ENCODE measurements around the gene TBCCD1. TPM values are rescaled to one million over a fixed set of nuclear protein-coding genes. Genes with fewer than 3 reads are reported as not detected.
"Not testable (repeated sequence)": the region's sequence is repeated elsewhere in the genome, so short reads cannot be mapped to it uniquely, and the experiment has no call there.

TBCCD1 gene
- total RNA-seq, 1 experiment from 2014 or later, result 21.4 TPM

DNA sequence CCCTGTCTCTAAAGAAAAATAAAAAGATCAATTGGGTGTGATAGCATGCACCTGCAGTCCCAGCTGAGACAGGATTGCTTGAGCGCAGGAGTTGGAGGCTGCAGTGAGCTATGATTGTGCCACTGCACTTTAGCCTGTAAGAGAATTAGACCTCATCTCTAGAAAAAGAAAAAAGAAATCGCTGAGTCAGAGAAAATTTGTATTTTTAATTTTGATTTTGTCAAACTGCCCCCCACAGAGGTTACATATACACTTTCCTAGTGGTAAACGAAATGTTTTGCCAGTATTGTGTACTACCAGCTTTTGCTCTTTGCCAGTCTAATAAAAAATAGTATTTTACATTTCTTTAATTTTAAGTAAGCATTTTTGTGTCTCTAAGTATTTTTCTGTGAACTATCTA, 17.6 kb downstream of the TBCCD1 start:
- DNase-seq (ENCODE audit: low spot score), result no peak

DNA sequence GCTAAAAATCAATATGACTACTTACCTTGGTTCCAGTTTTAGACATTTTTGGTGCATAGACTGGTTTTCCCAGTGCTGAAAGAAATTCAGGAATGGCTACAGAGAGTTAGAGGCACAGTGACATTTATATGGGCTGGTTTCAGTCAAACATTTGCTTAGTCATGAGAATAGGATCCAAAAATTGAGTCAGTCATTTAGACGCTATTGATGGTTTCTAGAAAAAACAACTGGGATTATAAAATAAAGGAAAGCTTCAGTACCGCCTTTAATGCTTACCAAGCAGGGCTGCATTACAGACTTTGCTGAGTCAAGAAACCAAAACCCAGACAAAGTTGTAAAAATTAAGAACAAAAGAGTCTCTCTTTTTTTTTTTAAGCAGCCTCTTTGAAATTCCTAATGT, 22.9 kb downstream of the TBCCD1 start, which contains the start of gene CRYGS:
Gene CRYGS, minus strand, starts transcription at position 100 of the 400 bp plus-strand sequence. Its CDS starts 54 bp downstream, at position 46.
- DNase-seq (ENCODE audit: low spot score), result no peak

GRCh38 chr3:186540835-186541226, 26.3 kb downstream of the TBCCD1 start:
- no peak for DNase-seq (ENCODE audit: low spot score)

GRCh38 chr3:186540221-186540834, 26.8 kb downstream of the TBCCD1 start:
- peak; percentile 75 for DNase-seq (ENCODE audit: low spot score)

GRCh38 chr3:186538779-186539178, 28.4 kb downstream of the TBCCD1 start:
- no peak for DNase-seq (ENCODE audit: low spot score)

DNA sequence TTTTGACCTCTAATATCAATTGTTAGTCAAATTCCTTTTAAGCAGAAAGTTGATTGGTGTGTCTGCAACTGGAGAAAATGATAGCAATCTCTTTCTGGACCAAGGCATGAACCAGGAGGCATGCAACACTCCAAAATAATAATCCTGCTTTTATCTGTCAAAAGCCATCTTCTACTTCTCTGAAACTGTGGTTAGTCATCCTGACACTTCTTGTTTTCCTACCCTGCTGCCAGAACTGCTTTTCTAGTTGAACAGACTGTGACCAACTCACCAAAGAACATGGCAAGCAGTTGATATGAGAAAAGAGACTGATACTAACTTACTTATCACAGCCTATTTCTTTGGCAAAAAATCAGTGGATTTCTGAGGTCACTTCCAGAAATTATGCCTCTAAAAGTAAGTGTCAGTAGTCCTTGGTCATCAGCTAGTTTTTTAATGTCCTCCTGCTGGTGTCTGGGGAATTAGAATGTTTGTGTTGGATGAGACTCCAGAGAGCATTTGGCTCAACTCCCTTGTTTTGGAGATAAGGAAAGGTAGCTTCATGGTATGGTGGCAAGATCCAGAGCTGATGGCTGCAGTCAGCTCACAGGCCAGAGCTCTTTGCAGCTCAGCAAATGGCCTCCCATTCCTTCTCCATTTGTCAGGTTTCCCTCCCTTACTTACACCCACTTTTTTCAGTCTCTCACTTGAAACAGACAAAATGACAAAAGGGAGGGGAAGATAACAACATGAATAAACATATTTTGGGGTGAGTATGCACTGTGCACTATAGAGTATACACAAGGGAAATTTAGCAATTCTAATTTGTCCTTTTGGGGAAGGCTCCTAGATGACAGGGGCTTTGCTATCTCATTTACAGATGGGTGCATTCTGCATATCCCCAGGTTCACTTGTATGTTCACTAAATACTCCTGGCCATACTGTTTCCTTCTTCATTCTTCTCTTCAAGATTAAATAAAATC, 30.0 kb downstream of the TBCCD1 start:
- no peak for DNase-seq (ENCODE audit: low spot score)

DNA sequence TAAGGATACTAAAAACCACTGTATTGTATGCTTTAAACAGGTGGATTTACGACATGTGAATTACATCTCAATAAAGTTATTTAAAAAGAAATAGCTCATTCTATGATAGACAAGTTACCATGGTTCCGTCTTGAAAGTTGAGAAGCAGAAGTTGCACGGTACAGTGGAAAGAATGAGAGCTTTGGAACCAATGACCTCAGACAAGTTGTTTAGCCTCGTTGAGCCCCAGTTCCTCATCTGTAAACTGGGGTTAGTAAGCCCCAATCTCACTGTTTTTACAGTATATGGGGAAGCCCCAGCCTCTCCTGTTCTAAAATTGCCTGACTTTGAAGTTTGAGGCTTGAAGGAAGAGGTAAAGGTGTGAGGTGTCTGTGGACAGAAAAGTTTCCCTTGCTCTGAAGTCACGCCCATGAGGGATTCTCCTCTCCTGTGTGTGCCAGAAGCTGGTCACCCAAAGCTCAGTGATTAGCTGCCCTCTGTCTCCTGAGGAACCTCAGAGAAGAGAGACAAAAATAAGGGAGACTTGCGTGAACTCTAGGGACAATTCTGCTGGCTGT, 32.9 kb downstream of the TBCCD1 start:
- no peak for DNase-seq (ENCODE audit: low spot score)

- no peak for DNase-seq (ENCODE audit: low spot score)
These were observed 34.5 kb downstream of the TBCCD1 start for GRCh38 chr3:186532598-186533072.

DNA sequence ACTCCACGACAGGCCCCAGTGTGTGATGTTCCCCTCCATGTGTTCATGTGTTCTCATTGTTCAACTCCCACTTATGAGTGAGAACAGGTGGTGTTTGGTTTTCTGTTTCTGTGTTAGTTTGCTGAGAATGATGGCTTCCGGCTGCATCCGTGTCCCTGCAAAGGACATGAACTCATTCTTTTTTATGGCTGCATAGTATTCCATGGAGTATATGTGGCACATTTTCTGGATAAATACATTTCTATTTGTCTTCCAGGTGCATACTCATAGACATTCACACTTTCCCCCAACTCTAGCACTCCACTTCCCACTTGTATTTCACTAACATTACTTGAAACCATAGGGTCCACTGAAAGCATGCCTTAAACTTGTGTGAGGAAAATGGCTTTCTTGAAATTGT, 35.4 kb downstream of the TBCCD1 start:
- DNase-seq (ENCODE audit: low spot score), result not testable (repeated sequence)

DNA sequence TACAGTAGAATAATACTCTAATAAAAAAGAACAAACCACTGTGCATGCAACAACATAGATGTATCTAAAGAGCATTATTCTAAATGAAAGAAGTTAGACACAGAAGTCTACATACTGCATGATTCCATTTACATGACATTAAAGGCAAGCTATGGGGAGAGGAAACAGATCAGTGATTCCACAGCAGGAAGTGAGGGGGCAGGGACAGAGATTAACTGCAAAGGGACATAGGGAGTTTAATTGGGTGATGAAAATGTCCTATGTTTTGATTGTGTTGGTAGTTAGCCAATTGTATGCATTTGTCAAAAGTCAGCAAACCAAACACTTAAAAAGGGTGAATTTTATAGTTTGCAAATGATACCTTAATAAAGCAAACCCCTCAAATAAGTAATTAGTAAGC, 36.7 kb downstream of the TBCCD1 start:
- DNase-seq (ENCODE audit: low spot score), result no peak

DNA sequence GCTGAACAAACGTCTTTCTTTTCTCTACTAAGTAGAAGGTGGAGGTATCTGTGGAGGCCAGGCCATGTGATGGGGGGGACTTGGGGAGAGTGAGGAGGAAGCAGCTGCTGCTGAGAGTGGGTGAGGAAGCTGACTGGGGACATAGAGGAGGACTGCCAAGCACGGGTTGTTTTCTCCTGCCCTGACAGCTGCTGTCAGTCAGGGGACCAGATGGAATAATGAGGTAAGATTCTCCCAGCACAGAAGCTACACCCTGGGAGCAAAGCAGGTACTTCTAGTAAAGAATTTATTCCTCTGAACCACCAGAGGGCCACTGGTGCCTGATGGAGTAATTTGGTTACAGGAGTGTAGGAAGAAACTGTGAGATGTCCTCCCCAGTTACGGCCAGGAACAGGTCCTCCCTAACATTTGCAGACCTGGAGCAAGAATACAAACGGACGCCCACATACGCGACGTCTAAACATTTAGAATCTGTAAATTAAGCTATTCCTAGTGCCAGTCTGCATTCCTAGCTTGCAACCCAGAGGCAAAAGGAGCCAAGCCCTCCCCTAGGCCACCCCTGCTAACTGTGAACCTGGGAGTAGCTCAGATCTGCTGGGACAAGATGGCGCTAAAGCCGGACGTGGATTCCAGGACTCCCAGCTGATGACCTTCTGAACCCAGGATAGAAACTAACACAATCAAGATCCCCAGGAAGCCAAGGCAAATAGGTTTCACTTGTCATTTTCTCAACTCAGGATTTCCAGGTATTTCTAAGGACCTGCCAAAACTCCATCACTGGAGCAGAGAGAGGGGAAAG, 37.7 kb downstream of the TBCCD1 start:
- no peak for DNase-seq (ENCODE audit: low spot score)

DNA sequence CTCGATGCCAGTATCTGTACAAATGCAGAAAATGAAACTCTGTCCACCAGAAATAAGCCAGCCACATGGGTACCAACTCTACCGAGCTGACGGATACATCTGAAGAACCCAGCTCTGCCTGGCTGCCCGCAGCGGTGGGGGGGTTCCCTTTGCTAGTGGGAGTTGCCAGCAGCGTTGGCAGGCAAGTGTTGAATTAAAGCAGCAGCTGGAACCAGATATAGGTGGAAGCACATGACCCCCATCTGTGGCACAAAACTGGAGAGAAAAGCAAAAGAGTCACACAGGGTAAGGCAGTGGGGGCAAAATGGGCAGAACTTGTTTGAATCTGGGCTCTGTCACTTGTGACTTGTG, 40.9 kb downstream of the TBCCD1 start:
- no peak for DNase-seq (ENCODE audit: low spot score)

- DNase-seq (ENCODE audit: low spot score), result no peak
These were observed 41.5 kb downstream of the TBCCD1 start for GRCh38 chr3:186525369-186526255.

- no peak for DNase-seq (ENCODE audit: low spot score)
These were observed 42.5 kb downstream of the TBCCD1 start for GRCh38 chr3:186524616-186525015.

DNA sequence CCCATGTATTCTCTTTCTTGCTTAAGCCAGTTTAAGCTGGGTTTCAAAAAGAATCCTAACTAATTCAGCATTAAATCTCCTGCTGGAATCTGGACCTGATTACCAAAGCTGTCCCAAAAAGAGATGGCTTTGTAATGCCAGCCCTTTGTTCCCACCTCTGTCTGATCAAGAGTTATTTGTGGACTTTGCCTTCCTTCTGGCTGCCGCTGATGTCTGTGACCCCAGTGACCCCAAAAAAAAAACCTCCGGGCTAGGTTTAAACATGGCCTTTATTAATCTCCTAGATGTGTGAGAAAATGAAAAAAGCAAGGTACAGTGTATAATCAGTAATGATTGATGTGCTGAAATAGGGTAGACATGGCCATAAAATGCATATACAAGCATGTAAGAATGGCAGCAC, 43.7 kb downstream of the TBCCD1 start:
- DNase-seq (ENCODE audit: low spot score), result no peak

- DNase-seq (ENCODE audit: low spot score), result no peak
These were observed 44.1 kb downstream of the TBCCD1 start for GRCh38 chr3:186523022-186523421.

DNA sequence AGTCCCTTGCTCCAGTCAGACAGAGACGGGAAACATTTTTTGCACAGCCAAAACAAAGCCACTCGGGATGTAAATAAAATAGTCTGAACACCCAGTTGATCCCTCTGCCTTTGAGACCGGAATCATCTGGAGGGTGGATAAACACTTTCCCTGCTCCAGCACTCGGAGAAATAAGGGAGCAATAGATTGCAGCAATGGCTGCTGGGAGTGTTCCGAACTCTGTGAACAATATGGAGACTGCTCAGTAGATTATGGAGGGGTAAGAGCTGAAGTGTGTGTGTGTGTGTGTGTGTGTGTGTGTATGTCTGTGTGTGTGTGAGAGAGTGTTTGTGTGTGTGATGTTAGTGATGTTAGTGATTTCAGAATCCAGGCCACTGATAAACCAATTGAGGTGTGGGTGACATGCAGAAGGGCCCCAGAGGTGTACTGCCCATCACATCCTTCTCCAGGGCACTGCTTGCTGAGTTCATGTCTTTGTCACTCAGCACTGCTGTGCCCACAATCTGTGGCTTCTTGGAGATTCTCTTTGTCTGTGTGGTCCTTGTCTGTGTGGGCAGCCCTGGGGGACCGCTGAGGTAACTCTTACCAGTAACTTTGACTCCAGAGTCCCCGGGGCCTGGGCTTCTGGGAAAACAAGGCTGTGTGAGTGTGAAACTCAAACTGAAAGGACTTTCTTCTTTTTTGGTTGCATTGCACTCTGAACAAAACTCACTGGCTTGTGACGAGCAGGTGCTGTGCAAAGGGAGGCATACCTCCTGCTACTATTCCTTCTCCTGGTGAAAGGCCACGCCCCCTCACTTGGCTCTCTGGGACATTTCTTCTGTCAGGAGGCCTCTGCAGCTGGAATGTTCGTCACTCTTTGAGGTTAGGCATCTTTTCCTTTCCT, 45.9 kb downstream of the TBCCD1 start:
- DNase-seq (ENCODE audit: low spot score), result no peak

DNA sequence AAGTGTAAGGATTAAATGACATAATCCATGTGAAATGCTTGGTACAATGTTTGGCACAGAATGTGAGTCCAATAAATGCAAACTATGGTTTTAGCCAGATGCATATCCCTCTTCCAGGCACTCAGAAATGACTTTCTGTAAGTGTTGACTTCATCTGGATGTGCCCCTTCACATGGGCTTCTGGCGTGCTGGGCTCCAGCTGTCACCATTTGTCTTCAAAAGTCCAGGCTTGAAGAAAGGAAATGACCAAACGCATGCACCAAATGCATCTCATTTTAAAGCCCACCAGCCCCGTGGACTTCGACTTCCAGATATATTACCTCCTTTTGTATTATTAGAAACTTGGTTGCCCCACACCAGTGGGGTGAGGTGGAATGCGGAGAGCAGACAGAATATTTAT, 46.7 kb downstream of the TBCCD1 start:
- DNase-seq (ENCODE audit: low spot score), result no peak

DNA sequence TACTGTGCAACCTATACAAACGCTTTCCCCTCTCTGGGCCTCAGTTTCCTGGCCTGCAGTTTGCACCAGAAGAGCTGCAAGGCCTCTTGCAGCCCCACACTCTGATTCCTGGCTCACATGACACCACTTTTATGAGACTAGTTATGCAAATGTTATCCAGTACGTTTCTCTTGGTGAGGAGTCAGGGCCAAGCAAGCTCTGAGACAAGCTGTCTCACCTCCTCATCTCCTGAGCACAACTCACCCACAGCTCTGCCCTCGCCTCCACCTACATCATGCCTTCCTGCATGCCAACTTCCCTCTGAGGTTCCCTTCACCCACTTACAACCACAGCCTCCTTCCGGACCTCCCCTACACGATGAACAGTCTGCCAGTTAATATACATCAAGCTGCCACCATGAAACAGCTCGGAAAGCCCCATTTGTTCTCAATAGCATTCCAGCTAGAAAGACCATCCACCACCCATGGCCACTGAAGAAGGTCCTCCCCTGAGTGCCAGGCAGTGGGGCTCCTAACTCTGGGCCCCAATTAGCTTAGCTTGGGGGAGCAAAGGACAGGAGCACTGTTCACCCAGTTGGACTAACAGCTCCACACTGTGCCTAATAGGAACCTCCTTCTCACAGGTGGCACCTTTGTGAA, 48.0 kb downstream of the TBCCD1 start:
- DNase-seq (ENCODE audit: low spot score), result no peak

Measured in H4 (cell line).